ENCODE data around the gene ATRN. TPM values are rescaled to one million over a fixed set of nuclear protein-coding genes. Genes with fewer than 3 reads are reported as not detected.
A peak's percentile ranks its signal among the peaks of the same experiment; 100 is the strongest.

Gene ATRN
- total and polyA plus RNA-seq, 2 experiments from 2014 or later: 2.2 to 18.3 TPM

- Histone ChIP-seq H3K27ac (ENCODE audit: low read depth) (no peak overlapping the region), H3K79me2 (replicated peaks; ENCODE audit: insufficient read depth) (no peaks in the 10 kb centered on the region), H3K4me1 (ENCODE audit: insufficient read depth) (no peaks in the 10 kb centered on the region), H3K27me3 (ENCODE audit: insufficient read depth) (no peaks in the 10 kb centered on the region), H3F3A (replicated peaks; ENCODE audit: low read depth) (no peaks in the 10 kb centered on the region), H2AFZ (no peak overlapping the region), H3K9me2 (ENCODE audit: insufficient read depth) (no peaks in the 10 kb centered on the region), H4K20me1 (replicated peaks; ENCODE audit: insufficient read depth) (no peaks in the 10 kb centered on the region), H3K36me3 (ENCODE audit: insufficient read depth) (no peaks in the 10 kb centered on the region), H3K4me2 (no peak overlapping the region), H3K4me3 (no peak overlapping the region)
- Mint-ChIP-seq H3K4me1 (peaks cover 4% of the 10 kb centered on the region; the same call in 1 of the 3 replicates), H3K27me3 (ENCODE audit: insufficient read depth, low read depth, poor library complexity) (no peaks in the 10 kb centered on the region), H3K4me3 (no peak overlapping the region), H3K36me3 (ENCODE audit: low read depth) (no peaks in the 10 kb centered on the region; the same call in 2 of the 3 replicates), H3K27ac (no peak overlapping the region), H3K9me3 (no peaks in the 10 kb centered on the region)
- ATAC-seq (peak; percentile 96), DNase-seq (ENCODE audit: low spot score) (peak; percentile 59)
- TF ChIP-seq CTCF (conservative IDR thresholded peaks at IDR 0.05; ENCODE audit: low read depth in 2 of 2) (peak; percentile 54 to 61), ZNF462 (CRISPR knock-in tag; IDR thresholded peaks at IDR 0.05) (no peak), STAT1 (IDR thresholded peaks at IDR 0.05; ENCODE audit: unreplicated experiment) (no peak)
These were observed 109.6 kb downstream of the ATRN start for GRCh38 chr20:3580412-3580811.

GRCh38 chr20:3583765-3584164 is 112.9 kb downstream of the ATRN start:
- Mint-ChIP-seq H3K4me1 (peaks cover 4% of the 10 kb centered on the region; the same call in 1 of the 3 replicates), H3K27me3 (ENCODE audit: insufficient read depth, low read depth, poor library complexity) (peaks cover 2% of the 10 kb centered on the region), H3K36me3 (ENCODE audit: low read depth) (peaks cover 22% of the 10 kb centered on the region; the same call in 2 of the 3 replicates), H3K9me3 (no peaks in the 10 kb centered on the region; the same call in 2 of the 3 replicates), H3K27ac (no peak overlapping the region), H3K4me3 (no peak overlapping the region)
- H3K9me2 ChIP-seq (ENCODE audit: insufficient read depth): no peaks in the 10 kb centered on the region
- no peak overlapping the region for H3K4me2 ChIP-seq
- H4K20me1 ChIP-seq (replicated peaks; ENCODE audit: insufficient read depth): no peaks in the 10 kb centered on the region
- H3K36me3 ChIP-seq (ENCODE audit: insufficient read depth): no peaks in the 10 kb centered on the region
- no peak for DNase-seq (ENCODE audit: low spot score)
- no peak overlapping the region for H3K27ac ChIP-seq (ENCODE audit: low read depth)
- H3K79me2 ChIP-seq (replicated peaks; ENCODE audit: insufficient read depth): no peaks in the 10 kb centered on the region
- no peaks in the 10 kb centered on the region for H3K27me3 ChIP-seq (ENCODE audit: insufficient read depth)
- H3K4me1 ChIP-seq (ENCODE audit: insufficient read depth): no peaks in the 10 kb centered on the region
- H2AFZ ChIP-seq: no peak overlapping the region
- no peaks in the 10 kb centered on the region for H3F3A ChIP-seq (replicated peaks; ENCODE audit: low read depth)
- no peak overlapping the region for H3K4me3 ChIP-seq
- no peak for ATAC-seq
- TF ChIP-seq ETS1 (IDR thresholded peaks at IDR 0.05) (no peak), JUNB (IDR thresholded peaks at IDR 0.05; ENCODE audit: unreplicated experiment) (no peak), POLR2AphosphoS5 (IDR thresholded peaks at IDR 0.05; ENCODE audit: low read depth) (no peak), NANOG (IDR thresholded peaks at IDR 0.05; ENCODE audit: borderline replicate concordance) (no peak)
